ENCODE data around the gene ZNRF1. TPM values are rescaled to one million over a fixed set of nuclear protein-coding genes. Genes with fewer than 3 reads are reported as not detected.
"Not testable (repeated sequence)": the region's sequence is repeated elsewhere in the genome, so short reads cannot be mapped to it uniquely, and the experiment has no call there.

The ZNRF1 gene
- total RNA-seq, 1 experiment from 2014 or later, result 20.7 TPM

GRCh38 chr16:75088934-75089333 lies 90.1 kb downstream of the ZNRF1 start:
- Histone ChIP-seq H3K9me3 (replicated peaks) (no peaks in the 10 kb centered on the region; the same call in 1 of the 2 replicates), H3K27me3 (replicated peaks) (no peaks in the 10 kb centered on the region), H3K4me1 (replicated peaks) (no peaks in the 10 kb centered on the region), H3K27ac (no peak overlapping the region), H3K4me3 (no peak overlapping the region), H3K36me3 (0 out of 2 replicates have a peak, but pooled peaks cover 4% of the 10 kb centered on the region)
- no peak for DNase-seq (ENCODE audit: low read depth in 1 of 2, low spot score in 2 of 2)

- no peaks in the 10 kb centered on the region; the same call in 1 of the 2 replicates for H3K9me3 ChIP-seq (replicated peaks)
- no peak overlapping the region for H3K4me3 ChIP-seq
- no peak for DNase-seq (ENCODE audit: low read depth in 1 of 2, low spot score in 2 of 2)
- H3K4me1 ChIP-seq (replicated peaks), result no peaks in the 10 kb centered on the region
- H3K27ac ChIP-seq, result no peak overlapping the region
- no peaks in the 10 kb centered on the region for H3K27me3 ChIP-seq (replicated peaks)
- no peaks in the 10 kb centered on the region for H3K36me3 ChIP-seq
Measured at GRCh38 chr16:75089486-75090202, 90.8 kb downstream of the ZNRF1 start.

DNA sequence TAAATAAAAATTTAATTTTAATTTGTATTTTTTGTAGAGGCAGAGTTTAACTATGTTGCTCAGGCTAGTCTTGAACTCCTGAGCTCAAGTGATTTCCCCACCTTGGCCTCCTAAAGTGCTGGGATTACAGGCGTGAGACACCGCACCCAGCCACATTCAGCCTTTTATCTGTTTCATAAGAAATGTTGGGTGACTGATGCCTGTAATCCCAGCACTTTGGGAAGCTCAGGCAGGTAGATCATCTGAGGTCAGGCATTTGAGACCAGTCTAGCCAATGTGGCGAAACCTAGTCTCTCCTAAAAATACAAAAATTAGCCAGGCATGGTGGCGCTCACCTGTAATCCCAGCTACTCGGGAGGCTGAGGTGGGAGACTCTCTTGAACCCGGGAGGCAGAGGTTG lies 92.1 kb downstream of the ZNRF1 start:
- not testable (repeated sequence) for DNase-seq (ENCODE audit: low read depth in 1 of 2, low spot score in 2 of 2); H3K4me1 ChIP-seq (replicated peaks); H3K4me3 ChIP-seq; H3K27ac ChIP-seq; H3K9me3 ChIP-seq (replicated peaks); H3K27me3 ChIP-seq (replicated peaks); H3K36me3 ChIP-seq

DNA sequence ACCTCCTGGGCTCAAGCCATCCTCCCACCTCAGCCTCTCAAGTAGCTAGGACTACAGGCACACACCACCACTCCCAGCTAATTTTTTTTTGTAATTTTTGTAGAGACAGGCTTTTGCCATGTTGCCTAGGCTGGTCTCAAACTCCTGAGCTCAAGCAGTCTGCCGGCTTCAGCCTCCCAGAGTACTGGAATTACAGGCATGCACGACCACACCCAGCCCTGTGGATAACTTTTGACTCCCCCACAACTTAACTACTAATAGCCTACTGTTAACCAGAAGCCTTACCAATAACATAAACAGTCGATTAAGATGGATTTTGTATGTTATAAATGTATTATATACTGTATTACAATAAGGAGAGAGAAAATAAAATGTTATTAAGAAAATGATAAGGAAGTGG lies 92.8 kb downstream of the ZNRF1 start:
- H3K9me3 ChIP-seq (replicated peaks); H3K27ac ChIP-seq; H3K4me3 ChIP-seq; DNase-seq (ENCODE audit: low read depth in 1 of 2, low spot score in 2 of 2); H3K4me1 ChIP-seq (replicated peaks); H3K27me3 ChIP-seq (replicated peaks); H3K36me3 ChIP-seq: not testable (repeated sequence)

- DNase-seq (ENCODE audit: low read depth in 1 of 2, low spot score in 2 of 2), result no peak
- Histone ChIP-seq H3K27ac (no peak overlapping the region), H3K27me3 (replicated peaks) (no peaks in the 10 kb centered on the region)
Measured at GRCh38 chr16:75092777-75093176, 94.0 kb downstream of the ZNRF1 start.

DNA sequence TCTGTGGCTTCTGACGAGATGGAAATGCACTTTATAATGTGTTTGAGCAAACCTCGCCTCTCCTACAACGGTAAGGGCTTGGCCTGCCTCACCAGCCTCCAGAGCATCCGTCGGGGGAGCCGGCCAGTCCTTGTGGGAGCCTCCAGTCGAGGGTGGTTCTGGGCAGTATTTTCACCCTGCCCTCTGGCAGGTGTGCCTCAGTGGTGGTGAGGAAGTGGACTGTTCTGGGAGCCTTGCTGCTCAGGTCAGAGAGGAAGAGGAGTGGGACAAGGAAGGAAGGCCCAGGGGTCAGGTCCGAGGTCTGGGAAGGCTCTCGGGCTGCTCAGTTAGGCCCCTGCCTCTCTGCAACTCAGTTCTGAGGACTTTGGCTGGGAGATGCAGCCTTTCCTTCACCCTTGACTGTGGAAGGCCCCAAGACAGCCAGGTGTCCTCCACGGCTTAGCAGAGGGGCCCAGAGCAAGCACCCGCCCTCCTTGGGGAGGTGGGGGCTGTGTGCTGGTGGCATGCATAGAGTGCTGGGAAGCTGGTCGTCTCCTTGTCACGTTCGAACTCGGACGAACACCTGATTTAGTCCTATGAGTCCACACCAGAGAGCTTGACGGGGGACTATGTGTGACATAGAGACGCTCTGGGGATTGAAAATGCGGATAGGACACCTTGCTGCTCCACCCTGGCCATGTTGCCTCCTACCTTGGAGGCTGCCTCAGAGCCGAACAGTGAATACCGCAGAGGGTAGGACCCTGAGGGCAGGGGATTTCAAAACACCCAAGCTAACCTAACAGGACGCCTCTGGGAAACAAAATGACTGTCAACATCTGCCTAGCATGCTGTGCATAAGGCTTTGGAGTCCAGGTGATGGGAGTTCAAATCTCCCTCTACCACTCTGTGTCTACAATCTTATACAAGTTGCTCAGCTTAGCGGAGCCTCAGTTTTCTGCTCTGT lies 95.0 kb downstream of the ZNRF1 start:
- no peaks in the 10 kb centered on the region for H3K9me3 ChIP-seq (replicated peaks)
- peaks cover 9% of the 10 kb centered on the region for H3K4me1 ChIP-seq (replicated peaks)
- H3K27me3 ChIP-seq (replicated peaks), result no peaks in the 10 kb centered on the region
- H3K27ac ChIP-seq, result no peak overlapping the region
- H3K4me3 ChIP-seq, result no peak overlapping the region
- no peaks in the 10 kb centered on the region for H3K36me3 ChIP-seq
- DNase-seq (ENCODE audit: low read depth in 1 of 2, low spot score in 2 of 2), result no peak

More at GRCh38 chr16:75092777-75093176, 94.0 kb downstream of the ZNRF1 start:
- Histone ChIP-seq H3K36me3 (no peaks in the 10 kb centered on the region), H3K9me3 (replicated peaks) (no peaks in the 10 kb centered on the region), H3K4me1 (replicated peaks) (peaks cover under 1% of the 10 kb centered on the region), H3K4me3 (no peak overlapping the region)

GRCh38 chr16:75095204-75095621 lies 96.4 kb downstream of the ZNRF1 start:
- no peak for DNase-seq (ENCODE audit: low read depth in 1 of 2, low spot score in 2 of 2)
- no peak overlapping the region for H3K27ac ChIP-seq
- no peaks in the 10 kb centered on the region for H3K36me3 ChIP-seq
- no peaks in the 10 kb centered on the region for H3K27me3 ChIP-seq (replicated peaks)
- no peak overlapping the region for H3K4me3 ChIP-seq
- H3K9me3 ChIP-seq (replicated peaks), result no peaks in the 10 kb centered on the region
- peaks cover 14% of the 10 kb centered on the region for H3K4me1 ChIP-seq (replicated peaks)

- Histone ChIP-seq H3K9me3 (replicated peaks) (no peaks in the 10 kb centered on the region), H3K4me1 (replicated peaks) (peaks cover 14% of the 10 kb centered on the region), H3K27me3 (replicated peaks) (no peaks in the 10 kb centered on the region), H3K36me3 (no peaks in the 10 kb centered on the region), H3K27ac (no peak overlapping the region), H3K4me3 (no peak overlapping the region)
- DNase-seq (ENCODE audit: low read depth in 1 of 2, low spot score in 2 of 2), result no peak
Measured at GRCh38 chr16:75096656-75097055, 97.8 kb downstream of the ZNRF1 start.

DNA sequence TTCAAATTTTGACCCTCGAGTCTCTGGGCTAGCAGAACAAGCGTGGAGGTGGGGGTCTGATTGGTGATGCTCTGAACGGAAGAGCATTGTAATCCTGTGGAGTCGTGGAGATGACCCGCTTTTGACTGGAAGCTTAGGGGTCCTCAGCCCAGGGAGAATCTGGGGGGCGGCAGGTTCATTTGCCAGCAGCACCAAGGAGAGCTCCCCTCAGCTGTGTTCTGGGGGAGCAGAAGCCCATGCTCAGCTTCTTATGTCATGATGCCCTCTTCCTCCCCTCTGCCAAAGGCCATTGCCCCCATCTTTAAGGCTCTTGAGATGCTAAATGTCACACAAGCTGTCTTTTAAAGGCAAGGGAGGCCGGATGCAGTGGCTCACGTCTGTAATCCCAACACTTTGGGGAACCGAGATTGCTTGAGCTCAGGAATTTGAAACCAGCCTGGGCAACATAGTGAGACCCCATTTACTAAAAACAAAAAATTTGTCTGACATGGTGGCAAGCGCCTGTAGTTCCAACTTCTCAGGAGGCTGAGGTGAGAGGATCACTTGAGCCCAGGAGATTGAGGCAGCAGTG lies 98.5 kb downstream of the ZNRF1 start:
- Histone ChIP-seq H3K9me3 (replicated peaks) (no peaks in the 10 kb centered on the region), H3K4me1 (replicated peaks) (peaks cover 14% of the 10 kb centered on the region), H3K4me3 (no peak overlapping the region), H3K36me3 (no peaks in the 10 kb centered on the region), H3K27ac (no peak overlapping the region), H3K27me3 (replicated peaks) (no peaks in the 10 kb centered on the region)
- DNase-seq (ENCODE audit: low read depth in 1 of 2, low spot score in 2 of 2), result no peak

GRCh38 chr16:75097941-75098901 lies 99.4 kb downstream of the ZNRF1 start:
- Histone ChIP-seq H3K27ac (no peak overlapping the region), H3K4me1 (replicated peaks) (peaks cover 14% of the 10 kb centered on the region), H3K9me3 (replicated peaks) (no peaks in the 10 kb centered on the region), H3K27me3 (replicated peaks) (no peaks in the 10 kb centered on the region), H3K36me3 (no peaks in the 10 kb centered on the region), H3K4me3 (no peak overlapping the region)
- DNase-seq (ENCODE audit: low read depth in 1 of 2, low spot score in 2 of 2), result no peak

GRCh38 chr16:75099075-75099667 lies 100.3 kb downstream of the ZNRF1 start:
- Histone ChIP-seq H3K27me3 (replicated peaks) (no peaks in the 10 kb centered on the region), H3K4me3 (no peak overlapping the region), H3K4me1 (replicated peaks) (peaks cover 14% of the 10 kb centered on the region), H3K9me3 (replicated peaks) (no peaks in the 10 kb centered on the region), H3K27ac (no peak overlapping the region), H3K36me3 (no peaks in the 10 kb centered on the region)
- no peak for DNase-seq (ENCODE audit: low read depth in 1 of 2, low spot score in 2 of 2)

DNA sequence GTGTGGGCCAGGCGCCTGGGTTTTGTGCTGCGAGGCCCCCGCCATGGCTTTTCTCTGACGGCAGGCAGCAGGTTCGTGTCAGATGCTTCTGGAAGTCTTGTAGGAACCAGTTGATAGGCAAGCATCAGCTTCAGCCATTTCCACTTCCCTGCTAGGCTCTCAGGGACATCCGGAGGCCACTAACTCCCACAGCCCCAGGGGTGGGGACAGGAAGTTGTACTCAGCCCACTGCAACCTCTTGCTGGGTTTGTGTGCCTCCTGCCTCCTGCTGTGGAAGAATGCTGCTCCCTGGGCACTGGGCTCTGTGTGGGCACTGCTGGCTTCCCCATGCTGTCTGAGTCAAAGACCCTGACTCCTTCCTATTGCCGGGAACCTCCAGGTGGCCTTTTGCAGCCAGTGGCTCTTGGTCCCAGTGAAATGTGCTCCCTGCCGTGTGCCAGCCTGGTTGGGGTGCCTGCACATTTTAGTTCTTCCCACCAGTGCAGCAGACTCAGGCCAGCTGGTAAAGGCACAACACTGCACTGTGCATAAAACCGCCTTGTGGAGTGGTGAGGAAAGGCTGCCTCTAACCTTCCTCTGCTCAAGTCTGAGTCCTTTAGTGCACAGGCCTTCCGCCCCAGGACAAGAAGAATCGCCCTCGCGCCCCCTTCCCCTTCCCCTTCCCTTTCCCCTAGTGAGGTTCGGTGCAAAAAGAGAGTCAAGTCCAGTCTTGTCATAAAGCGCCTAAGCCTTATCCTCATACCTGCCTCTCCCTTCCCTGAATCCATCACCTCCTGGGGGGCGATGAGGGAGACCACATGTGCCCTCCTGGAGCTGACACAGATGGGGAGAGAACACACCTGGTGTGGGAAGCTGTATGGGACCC lies 101.1 kb downstream of the ZNRF1 start:
- no peak for DNase-seq (ENCODE audit: low read depth in 1 of 2, low spot score in 2 of 2)
- no peaks in the 10 kb centered on the region for H3K36me3 ChIP-seq
- no peaks in the 10 kb centered on the region for H3K27me3 ChIP-seq (replicated peaks)
- no peak overlapping the region for H3K4me3 ChIP-seq
- peaks cover 14% of the 10 kb centered on the region for H3K4me1 ChIP-seq (replicated peaks)
- H3K9me3 ChIP-seq (replicated peaks), result no peaks in the 10 kb centered on the region
- no peak overlapping the region for H3K27ac ChIP-seq
